AG04450 (cell line): ENCODE measurements around the gene INPP5A. TPM values are rescaled to one million over a fixed set of nuclear protein-coding genes. Genes with fewer than 3 reads are reported as not detected.

Experiments used
- CTCF ChIA-PET: fragments of 300-600, 350-600 bp; formaldehyde crosslinking; extraction: SDS; loops from one replicate; lab custom pipeline; 2022; ENCODE audit warnings: antibody characterized with exemption, inconsistent platforms; lab: Charles Lee
- POLR2A ChIA-PET: fragments of 350-600 bp; formaldehyde crosslinking; extraction: SDS; loops from one replicate; lab custom pipeline; 2021; ENCODE audit warnings: antibody characterized with exemption, inconsistent platforms; lab: Yijun Ruan, JAX
- DNase-seq: peaks from one replicate; pipeline ENCODE4 v3.0.0-alpha.2; 2011; ENCODE audit warnings: low read depth, low spot score
- H3K27ac ChIP-seq: one replicate; pipeline ENCODE4 v1.5.1; 2012; ENCODE audit warnings: low read depth, low read length, control low read depth
- H3K27me3 ChIP-seq: one replicate; pipeline ENCODE4 v1.6.0; 2012; ENCODE audit warnings: low read length; ENCODE audit not compliant: control insufficient read depth, insufficient read depth
- H3K4me3 ChIP-seq: 2 replicates; pipeline ENCODE4 v1.5.1; 2011; ENCODE audit warnings: mild to moderate bottlenecking, low read depth, low read length, control low read depth
- H3K9me3 ChIP-seq: 2 replicates; pipeline ENCODE4 v1.5.1; 2012; ENCODE audit warnings: low read length; ENCODE audit not compliant: control insufficient read depth, insufficient read depth
- CTCF ChIP-seq: IDR thresholded peaks from 2 replicates; pipeline ENCODE4 v1.5.1; 2011; ENCODE audit warnings: low read depth, low read length, control low read depth, inconsistent platforms
- polyA plus RNA-seq: library from polyadenylated mRNA; depleted of rRNA; stranded (reverse); fragments of >200 nt; gene quantifications from 2 replicates; pipeline ENCODE4 v1.2.3, GENCODE V29; 2011

INPP5A gene
- polyA plus RNA-seq, 1 experiment, result 22.5 TPM

DNA sequence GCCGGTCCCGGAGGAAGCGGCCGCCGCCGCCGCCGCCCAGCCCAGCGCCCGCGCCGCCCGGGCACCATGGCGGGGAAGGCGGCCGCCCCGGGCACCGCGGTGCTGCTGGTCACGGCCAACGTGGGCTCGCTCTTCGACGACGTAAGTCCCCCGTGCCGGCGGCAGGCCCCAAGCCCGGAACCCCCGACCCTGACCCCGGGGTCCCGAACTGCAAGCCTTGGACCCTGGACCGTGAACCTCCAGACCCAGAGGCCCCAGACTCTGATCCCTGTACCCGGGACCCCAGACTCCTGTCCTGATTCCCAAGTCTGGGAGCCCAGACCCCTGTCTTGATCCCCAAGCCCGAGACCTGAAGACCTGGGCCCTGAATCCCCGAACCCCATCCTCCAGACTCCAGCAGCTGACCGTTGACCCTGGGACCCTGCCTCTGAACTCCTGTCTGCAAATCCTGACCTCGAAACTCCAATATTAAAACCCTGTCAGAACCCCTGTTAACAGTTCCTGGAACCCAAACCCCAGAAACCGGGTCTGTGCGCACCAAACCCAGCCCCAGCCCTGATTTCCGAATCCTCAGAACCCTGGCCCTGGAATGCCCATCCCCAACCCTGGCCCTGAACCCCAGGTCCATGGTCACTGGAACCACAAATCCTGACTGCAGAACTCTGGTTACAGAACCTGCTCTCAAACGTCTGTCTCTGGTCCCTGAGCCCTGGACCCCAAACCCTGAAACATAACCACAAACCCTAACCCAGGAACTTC is 623 bp downstream of the INPP5A start:
- peak overlapping the region; percentile 69 for H3K4me3 ChIP-seq
- DNase-seq, result no peak
- CTCF ChIA-PET, result interaction anchor here (1.8 kb wide), 1 partner anchor 79 kb away, joined by 10 read pairs; no protein-coding TSS in a partner anchor
- no peaks in the 10 kb centered on the region for H3K27me3 ChIP-seq
- POLR2A ChIA-PET, result no interaction called here
- no peaks in the 10 kb centered on the region; the same call in 1 of the 2 replicates for H3K9me3 ChIP-seq
- TF ChIP-seq CTCF, result no peak
- H3K27ac ChIP-seq, result peak overlapping the region; percentile 21

GRCh38 chr10:132538790-132539421 is 1.3 kb downstream of the INPP5A start:
- CTCF ChIA-PET, result interaction anchor here (1.8 kb wide), 1 partner anchor 79 kb away, joined by 10 read pairs; no protein-coding TSS in a partner anchor
- POLR2A ChIA-PET, result interaction anchor here (1.1 kb wide), 1 partner anchor 73 kb away, joined by 3 read pairs; no protein-coding TSS in a partner anchor
- Histone ChIP-seq H3K9me3 (no peaks in the 10 kb centered on the region; the same call in 1 of the 2 replicates), H3K27me3 (no peaks in the 10 kb centered on the region), H3K27ac (no peak overlapping the region), H3K4me3 (peak overlapping the region; percentile 69)
- DNase-seq, result no peak
- no peak for TF ChIP-seq CTCF

- POLR2A ChIA-PET, result interaction anchor here (1.1 kb wide), 1 partner anchor 73 kb away, joined by 3 read pairs; no protein-coding TSS in a partner anchor
- no peak for TF ChIP-seq CTCF
- Histone ChIP-seq H3K4me3 (peak overlapping the region; percentile 43), H3K27ac (no peak overlapping the region), H3K27me3 (no peaks in the 10 kb centered on the region), H3K9me3 (no peaks in the 10 kb centered on the region; the same call in 1 of the 2 replicates)
- no peak for DNase-seq
- CTCF ChIA-PET, result interaction anchor here (1.8 kb wide), 1 partner anchor 80 kb away, joined by 10 read pairs; no protein-coding TSS in a partner anchor
These were observed 1.8 kb downstream of the INPP5A start for GRCh38 chr10:132539431-132539839.

DNA sequence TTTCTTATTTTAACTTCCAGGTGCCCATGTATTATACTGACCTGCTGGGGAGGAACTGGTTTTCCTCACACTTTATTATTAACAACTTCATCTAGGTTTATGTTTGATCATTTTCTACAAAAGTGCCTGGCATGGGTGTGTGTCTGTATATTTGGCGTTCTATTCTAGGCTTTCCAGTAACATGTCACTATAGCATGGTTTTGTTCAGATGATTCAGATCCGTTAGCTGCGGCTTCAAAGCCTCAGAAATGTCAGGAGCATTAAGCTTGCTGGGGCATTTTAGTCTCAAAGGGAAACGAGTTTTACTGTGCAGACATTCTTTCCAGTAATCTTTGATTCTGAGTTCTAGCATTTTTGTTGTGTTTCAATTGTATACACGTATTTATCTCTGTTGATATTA is 2.3 kb downstream of the INPP5A start:
- Histone ChIP-seq H3K27me3 (no peaks in the 10 kb centered on the region), H3K4me3 (peak overlapping the region; percentile 43; the same call in 1 of the 2 replicates), H3K9me3 (no peaks in the 10 kb centered on the region; the same call in 1 of the 2 replicates), H3K27ac (no peak overlapping the region)
- ChIA-PET CTCF (interaction anchor here (1.8 kb wide), 1 partner anchor 80 kb away, joined by 10 read pairs; no protein-coding TSS in a partner anchor), POLR2A (interaction anchor here (1.1 kb wide), 1 partner anchor 72 kb away, joined by 3 read pairs; no protein-coding TSS in a partner anchor)
- no peak for TF ChIP-seq CTCF
- no peak for DNase-seq
